IPS DF 19.7 (cell line): Measurements from ENCODE around the gene GCH1.

Experiments
- DNase-seq: peaks from one replicate; pipeline ENCODE4 v3.0.0-alpha.2; 2013; ENCODE audit warnings: low read depth, low spot score

GCH1 gene

GRCh38 chr14:54866588-54866987 is 36.0 kb downstream of the GCH1 start:
- no peak for DNase-seq

GRCh38 chr14:54864526-54864925 is 38.1 kb downstream of the GCH1 start:
- no peak for DNase-seq

GRCh38 chr14:54857830-54858269 is 44.8 kb downstream of the GCH1 start:
- DNase-seq, result no peak

GRCh38 chr14:54856152-54856551 is 46.5 kb downstream of the GCH1 start:
- DNase-seq, result no peak

- peak; percentile 7 for DNase-seq
These were observed 48.4 kb downstream of the GCH1 start for GRCh38 chr14:54854181-54854580.

GRCh38 chr14:54853339-54853738 is 49.3 kb downstream of the GCH1 start:
- DNase-seq, result no peak

- DNase-seq, result no peak
These were observed 50.4 kb downstream of the GCH1 start for GRCh38 chr14:54852215-54852614.

GRCh38 chr14:54848910-54849309 is 53.7 kb downstream of the GCH1 start:
- no peak for DNase-seq

GRCh38 chr14:54845641-54846040 is 57.0 kb downstream of the GCH1 start:
- DNase-seq, result no peak

GRCh38 chr14:54844479-54844878 is 58.1 kb downstream of the GCH1 start:
- no peak for DNase-seq

- no peak for DNase-seq
These were observed 61.8 kb downstream of the GCH1 start for GRCh38 chr14:54840798-54841197.

GRCh38 chr14:54840336-54840735 is 62.3 kb downstream of the GCH1 start:
- no peak for DNase-seq

- no peak for DNase-seq
These were observed 62.9 kb downstream of the GCH1 start for GRCh38 chr14:54839701-54840119.

- no peak for DNase-seq
These were observed 63.6 kb downstream of the GCH1 start for GRCh38 chr14:54838931-54839512.

GRCh38 chr14:54837508-54838149 is 65.0 kb downstream of the GCH1 start:
- no peak for DNase-seq

GRCh38 chr14:54836231-54836630 is 66.4 kb downstream of the GCH1 start:
- no peak for DNase-seq

GRCh38 chr14:54834727-54835126 is 67.9 kb downstream of the GCH1 start:
- DNase-seq, result no peak

- no peak for DNase-seq
These were observed 68.5 kb downstream of the GCH1 start for GRCh38 chr14:54834081-54834480.

- no peak for DNase-seq
These were observed 72.0 kb downstream of the GCH1 start for GRCh38 chr14:54830650-54831049.

GRCh38 chr14:54829486-54830224 is 73.0 kb downstream of the GCH1 start:
- no peak for DNase-seq

- DNase-seq, result no peak
These were observed 74.6 kb downstream of the GCH1 start for GRCh38 chr14:54828037-54828436.

- no peak for DNase-seq
These were observed 78.7 kb downstream of the GCH1 start for GRCh38 chr14:54823757-54824549.
